NCI-H345 treated with DMSO at 0.1 percent for 48 hours (cell line): ENCODE results near the gene TMEM91.

Experiments used
- DNase-seq: peaks from one replicate; lab custom pipeline; 2025; ENCODE audit not compliant: unreplicated experiment; lab: John Stamatoyannopoulos, UW

Gene TMEM91

DNA sequence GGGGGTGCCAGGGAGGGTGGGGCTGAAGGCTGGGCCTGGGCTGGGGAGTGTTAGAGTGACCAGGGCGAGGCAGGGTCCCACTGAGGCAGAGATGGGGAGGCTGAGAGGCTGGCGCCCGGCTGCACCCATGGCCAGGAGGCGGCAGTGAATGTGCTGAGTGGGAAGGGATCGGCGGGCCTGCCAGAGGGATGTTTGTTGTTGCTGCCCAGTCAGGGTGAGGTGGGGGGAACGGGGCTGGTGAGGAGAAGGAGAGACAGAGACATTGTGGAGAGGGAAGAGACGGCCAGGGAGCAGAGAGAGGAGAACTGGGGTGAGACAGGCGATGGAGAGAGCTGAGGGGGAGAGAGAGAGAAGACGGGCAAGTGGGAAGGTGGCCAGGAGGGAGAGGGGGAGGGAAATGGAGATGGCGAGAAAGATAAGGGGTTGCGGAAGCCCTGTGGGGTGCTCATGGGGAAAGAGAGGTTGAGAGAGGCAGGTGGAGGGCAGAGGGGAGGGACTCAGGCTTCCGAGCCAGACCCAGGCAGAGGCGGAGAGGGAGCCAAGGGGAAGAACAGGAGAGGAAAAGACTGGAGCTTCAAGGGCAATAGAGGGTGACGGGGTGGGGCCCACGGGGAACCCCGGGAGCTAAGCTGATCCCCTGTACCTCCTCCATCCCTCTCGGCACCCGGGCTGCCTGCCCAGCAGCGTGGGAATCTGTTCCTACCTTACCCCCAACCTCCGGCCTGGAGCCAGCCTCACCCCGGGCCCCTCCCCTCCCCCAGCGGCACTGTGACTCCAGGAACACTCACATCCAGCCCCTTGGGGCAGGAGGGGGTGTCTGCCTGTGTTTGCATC lies 51.5 kb downstream of the TMEM91 start:
- no peak for DNase-seq

DNA sequence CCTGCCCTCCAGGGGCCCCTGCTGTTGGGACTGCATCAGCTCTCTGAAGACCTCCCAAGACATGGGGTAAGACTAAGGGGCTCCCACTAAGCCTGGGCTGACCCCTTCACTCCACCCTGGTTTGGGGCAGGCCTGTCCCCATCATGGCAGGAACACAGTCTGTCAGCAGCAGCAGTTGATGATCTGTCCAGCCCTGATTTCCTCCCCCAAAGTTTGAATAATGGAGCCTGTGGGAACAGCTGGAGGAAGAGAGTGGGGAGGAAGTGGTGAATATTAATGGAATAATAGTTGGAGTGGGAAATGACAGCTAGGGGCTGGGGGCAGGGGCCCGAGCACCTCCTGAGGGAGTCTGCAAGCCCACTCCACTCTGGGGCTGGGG lies 52.1 kb downstream of the TMEM91 start:
- DNase-seq, result no peak

DNA sequence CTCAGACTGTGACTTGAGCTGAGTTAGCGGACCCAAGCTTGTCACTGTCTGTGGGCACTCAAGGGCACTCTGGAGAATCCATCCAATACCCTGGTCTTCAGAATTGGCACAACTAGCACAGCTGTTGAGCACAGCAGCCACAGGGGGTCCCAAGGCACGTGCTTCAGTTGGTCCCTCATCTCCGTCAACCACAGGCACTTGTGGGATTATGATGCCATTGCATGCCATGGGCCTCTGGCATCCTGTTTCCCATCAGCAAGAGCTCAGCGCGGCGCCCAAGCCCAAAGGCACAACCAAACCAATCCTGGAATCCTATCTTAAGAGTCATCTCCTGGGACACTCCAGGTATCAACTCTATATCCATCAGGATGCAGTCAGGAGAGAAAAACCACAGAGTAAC lies 54.6 kb downstream of the TMEM91 start:
- DNase-seq, result no peak

DNA sequence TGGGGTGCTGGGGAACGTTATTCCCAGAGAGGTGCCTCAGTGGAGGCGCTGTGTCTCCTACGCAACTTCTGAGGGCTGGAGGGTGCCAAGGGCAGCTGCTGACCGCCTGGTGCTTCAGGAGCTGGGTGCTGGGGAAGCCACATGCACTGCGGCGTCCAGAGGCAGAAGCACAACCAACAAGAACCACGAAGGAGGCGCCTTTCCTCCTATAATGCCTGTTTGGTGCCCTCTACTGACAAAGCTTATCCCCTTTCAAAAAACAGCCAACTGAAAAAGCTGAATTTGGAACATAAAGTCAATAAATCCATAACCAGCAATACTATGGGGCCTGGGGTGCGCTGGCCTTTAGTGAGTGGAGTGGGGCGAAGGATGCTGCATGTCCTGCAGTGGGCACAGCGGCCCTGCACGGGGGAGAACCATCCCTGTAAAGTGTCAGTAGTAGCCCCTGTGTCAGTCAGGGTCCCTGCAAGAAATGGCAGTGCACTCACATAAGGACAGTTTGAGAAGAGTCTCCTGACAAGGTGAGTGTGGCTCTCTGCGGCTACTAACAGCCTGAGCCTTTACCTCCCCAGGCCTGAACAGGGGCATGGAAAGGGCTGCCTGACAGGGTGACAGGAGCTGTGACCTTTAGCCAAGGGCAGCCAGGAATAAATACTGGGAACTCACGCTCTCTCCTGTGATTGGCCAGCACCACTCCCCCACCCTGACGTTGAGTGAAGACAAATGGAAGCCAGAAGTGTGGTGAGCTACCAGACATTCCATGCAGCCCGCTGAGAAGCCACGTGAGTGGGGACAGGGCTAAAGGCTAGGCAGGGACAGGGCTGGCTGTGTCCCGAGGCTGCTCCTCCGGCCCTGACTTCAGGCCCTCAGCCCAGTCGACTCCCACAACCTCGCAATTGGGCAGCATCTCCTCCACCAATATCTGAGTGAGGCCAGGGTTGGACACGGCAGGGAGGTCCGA lies 55.4 kb downstream of the TMEM91 start:
- DNase-seq, result no peak

DNA sequence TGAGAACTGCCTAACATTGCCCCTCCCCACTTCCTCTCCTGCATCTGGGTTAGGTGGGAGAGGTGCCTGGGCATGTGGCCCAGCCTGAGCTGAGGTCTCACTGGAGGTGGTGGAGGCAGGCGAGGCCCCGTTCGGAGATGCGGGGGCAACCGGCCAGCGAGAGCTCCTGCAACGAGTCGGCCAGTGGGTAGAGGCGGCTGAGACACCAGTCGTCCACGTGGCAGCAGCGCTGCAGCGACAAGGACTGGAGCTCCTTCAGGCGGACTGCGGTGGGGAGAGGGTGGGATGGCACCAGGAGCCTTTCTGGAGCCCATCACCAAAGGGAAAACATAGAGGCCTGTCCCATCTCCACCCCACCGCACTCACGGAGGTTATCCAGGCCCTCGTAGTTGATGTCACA lies 56.8 kb downstream of the TMEM91 start:
- no peak for DNase-seq
